CD14-positive monocyte (primary cell): ENCODE data around the gene GIT2. TPM values are rescaled to one million over a fixed set of nuclear protein-coding genes. Genes with fewer than 3 reads are reported as not detected.
"Not testable (repeated sequence)": the region's sequence is repeated elsewhere in the genome, so short reads cannot be mapped to it uniquely, and the experiment has no call there.

ENCODE experiments used
- DNase-seq, 3 donors: peaks; one replicate each; pipeline ENCODE4 v3.0.0-alpha.2; 2011 to 2022
- H2AFZ ChIP-seq: 2 replicates; pipeline ENCODE4 v1.6.0; 2012; ENCODE audit warnings: mild to moderate bottlenecking, low read depth, low read length, inconsistent platforms; ENCODE audit not compliant: insufficient read depth, poor library complexity, severe bottlenecking
- H3K27ac ChIP-seq, 2 donors: 1 replicate in 1 of 2; 2 replicates in 1 of 2; pipeline ENCODE4 v1.5.1; 2012 to 2013; ENCODE audit warnings: low read length in 2 of 2, control low read depth in 1 of 2, inconsistent platforms in 1 of 2, low read depth in 1 of 2, mild to moderate bottlenecking in 1 of 2
- H3K27me3 ChIP-seq, 2 donors: one replicate each; pipeline versions ENCODE4 v1.6.0 to v1.6.1; 2011 to 2013; ENCODE audit warnings: low read length in 2 of 2; ENCODE audit not compliant: control insufficient read depth in 2 of 2, insufficient read depth in 2 of 2
- H3K36me3 ChIP-seq, 2 donors: replicated peaks in 1 of 2; 1 replicate in 1 of 2; 2 replicates in 1 of 2; pipeline versions ENCODE4 v1.5.1 to v1.6.1; 2012 to 2013; ENCODE audit warnings: low read length in 2 of 2, control low read depth in 1 of 2, inconsistent platforms in 1 of 2, mild to moderate bottlenecking in 1 of 2; ENCODE audit not compliant: insufficient read depth in 2 of 2, control insufficient read depth in 1 of 2
- H3K4me1 ChIP-seq, 2 donors: 1 replicate in 1 of 2; 2 replicates in 1 of 2; pipeline versions ENCODE4 v1.5.1 to v1.6.1; 2012 to 2013; ENCODE audit warnings: low read length in 2 of 2, control low read depth in 1 of 2, inconsistent platforms in 1 of 2, mild to moderate bottlenecking in 1 of 2, moderate library complexity in 1 of 2; ENCODE audit not compliant: insufficient read depth in 2 of 2, control insufficient read depth in 1 of 2
- H3K4me2 ChIP-seq: replicated peaks from 2 replicates; pipeline ENCODE3; 2012; ENCODE audit warnings: low read length, moderate library complexity, mild to moderate bottlenecking; ENCODE audit not compliant: poor library complexity, severe bottlenecking; ENCODE audit errors: extremely low read depth
- H3K4me3 ChIP-seq, 3 experiments: fragments of 200-600 bp in 1 of 3; sonication (generic) in 1 of 3; replicated peaks in 1 of 3; 1 replicate in 2 of 3; 2 replicates in 1 of 3; pipeline ENCODE4 v1.5.1; 2011 to 2013; ENCODE audit warnings: low read length in 3 of 3, mild to moderate bottlenecking in 3 of 3, control low read depth in 2 of 3, low read depth in 2 of 3, inconsistent platforms in 1 of 3, moderate library complexity in 1 of 3
- H3K79me2 ChIP-seq: 2 replicates; pipeline ENCODE4 v1.6.0; 2012; ENCODE audit warnings: mild to moderate bottlenecking, control low read depth, inconsistent platforms, low read length, moderate library complexity; ENCODE audit not compliant: insufficient read depth
- H3K9ac ChIP-seq: 2 replicates; pipeline ENCODE4 v1.6.0; 2017; ENCODE audit warnings: low read length, mild to moderate bottlenecking; ENCODE audit not compliant: insufficient read depth, poor library complexity, severe bottlenecking
- H3K9me3 ChIP-seq, 2 donors: replicated peaks in 1 of 2; 1 replicate in 1 of 2; 2 replicates in 1 of 2; pipeline versions ENCODE4 v1.5.1 to v1.6.1; 2012 to 2013; ENCODE audit warnings: low read length in 2 of 2, control low read depth in 1 of 2; ENCODE audit not compliant: control insufficient read depth in 1 of 2, insufficient read depth in 1 of 2
- H4K20me1 ChIP-seq: 2 replicates; pipeline ENCODE4 v1.6.0; 2012; ENCODE audit warnings: mild to moderate bottlenecking, low read length, control low read depth, moderate library complexity; ENCODE audit not compliant: insufficient read depth
- H3K27ac Mint-ChIP-seq, 7 donors: one replicate each; pipeline ENCODE4 v1.8.0; 2020; ENCODE audit warnings: mild to moderate bottlenecking in 7 of 7, mixed read lengths in 7 of 7, moderate library complexity in 6 of 7, inconsistent platforms in 2 of 7
- H3K27me3 Mint-ChIP-seq, 3 donors: one replicate each; pipeline ENCODE4 v1.8.0; 2021 to 2022; ENCODE audit warnings: low read depth in 3 of 3, mild to moderate bottlenecking in 3 of 3, mixed read lengths in 3 of 3, moderate library complexity in 3 of 3, inconsistent platforms in 1 of 3
- H3K36me3 Mint-ChIP-seq, 2 donors: one replicate each; pipeline ENCODE4 v1.8.0; 2020; ENCODE audit warnings: mixed read lengths in 2 of 2, inconsistent platforms in 1 of 2, mild to moderate bottlenecking in 1 of 2
- H3K4me1 Mint-ChIP-seq: one replicate; pipeline ENCODE4 v1.8.0; 2020; ENCODE audit warnings: mild to moderate bottlenecking, mixed read lengths
- H3K4me3 Mint-ChIP-seq, 2 donors: one replicate each; pipeline ENCODE4 v1.8.0; 2020; ENCODE audit warnings: mild to moderate bottlenecking in 2 of 2, mixed read lengths in 2 of 2, moderate library complexity in 1 of 2
- H3K9me3 Mint-ChIP-seq, 7 donors: one replicate each; pipeline ENCODE4 v1.8.0; 2020 to 2022; ENCODE audit warnings: mixed read lengths in 7 of 7, mild to moderate bottlenecking in 6 of 7, moderate library complexity in 6 of 7, inconsistent platforms in 2 of 7
- CTCF ChIP-seq: fragments of 200-600 bp; IDR thresholded peaks from one replicate; pipeline ENCODE4 v1.8.0; 2022; ENCODE audit warnings: antibody characterized with exemption, mild to moderate bottlenecking
- WGBS: methylation state at CpG from one replicate; pipeline ENCODE4 v1.1.5; 2013; ENCODE audit warnings: missing lambda C conversion rate; ENCODE audit not compliant: insufficient coverage; 5-methylcytosine and 5-hydroxymethylcytosine counted together
- intact Hi-C, 2 donors: fragments of 100-400 bp; cut with micrococcal nuclease; formaldehyde crosslinking; loops; one replicate each; pipeline versions ENCODE4 v1.15.0 to v1.15.1; 2023
- polyA plus RNA-seq, 3 donors: library from polyadenylated mRNA; depleted of rRNA in 1 of 3; unstranded in 2 of 3; stranded (reverse) in 1 of 3; fragments of 300-500 nt in 2 of 3; fragments of >200 nt in 1 of 3; fragmentation: Illumina TruSeq in 2 of 3; gene quantifications; 1 replicate in 2 of 3; 2 replicates in 1 of 3; pipeline ENCODE4 v1.2.3, GENCODE V29; 2012 to 2021

The GIT2 gene
- polyA plus RNA-seq, 3 donors = 75.8 to 139 (median 98.8) TPM

- Histone ChIP-seq H4K20me1 (peaks cover 16% of the 10 kb centered on the region), H3K4me3 (peak overlapping the region in 1 of 3 experiments; percentile 21), H3K27me3 (no peaks in the 10 kb centered on the region), H3K27ac (peak overlapping the region; percentile 55 to 76), H3K36me3 (peaks cover 26 to 28% of the 10 kb centered on the region in 2 donors), H3K4me1 (peaks cover 39 to 49% of the 10 kb centered on the region in 2 donors), H3K9ac (no peak overlapping the region), H3K79me2 (peaks cover 70% of the 10 kb centered on the region), H3K4me2 (peak overlapping the region; percentile 45), H2AFZ (no peak overlapping the region), H3K9me3 (peaks cover 2 to 5% of the 10 kb centered on the region in 2 donors)
- Mint-ChIP-seq H3K27me3 (peaks cover 0 to 2% (median 1%) of the 10 kb centered on the region in 3 donors), H3K4me1 (peaks cover 51% of the 10 kb centered on the region), H3K27ac (peak overlapping the region; percentile 89 to 94 (median 90)), H3K36me3 (peaks cover 35 to 60% of the 10 kb centered on the region in 2 donors), H3K9me3 (peaks cover 0 to 16% (median 10%) of the 10 kb centered on the region in 7 donors), H3K4me3 (peak overlapping the region; percentile 6 to 35)
- intact Hi-C loops = no loop called here
- TF ChIP-seq CTCF = no peak
- DNase-seq = peak; percentile 33 to 57 (median 35)
- 50% methylated on average over 2 of the region's 6 CpGs for WGBS
These were observed 16.0 kb upstream of the GIT2 start for GRCh38 chr12:110012137-110012536.

- Mint-ChIP-seq H3K27me3 (peaks cover 0 to 3% (median 2%) of the 10 kb centered on the region in 3 donors), H3K4me1 (peaks cover 51% of the 10 kb centered on the region), H3K4me3 (peak overlapping the region; percentile 34 to 48), H3K9me3 (peaks cover 4 to 26% (median 21%) of the 10 kb centered on the region in 7 donors), H3K27ac (peak overlapping the region; percentile 89 to 94 (median 90)), H3K36me3 (peaks cover 32 to 58% of the 10 kb centered on the region in 2 donors)
- peak in 2 of 3 donors; percentile 21 to 52 for DNase-seq
- no peak overlapping the region for H3K9ac ChIP-seq
- peaks cover 13 to 14% of the 10 kb centered on the region in 2 donors for H3K9me3 ChIP-seq
- 98% methylated on average over 11 of the region's 13 CpGs for WGBS
- peaks cover 17 to 23% of the 10 kb centered on the region in 2 donors for H3K36me3 ChIP-seq
- peak overlapping the region in 1 of 3 experiments; percentile 21 for H3K4me3 ChIP-seq
- peaks cover 77% of the 10 kb centered on the region for H3K79me2 ChIP-seq
- no peak overlapping the region for H2AFZ ChIP-seq
- TF ChIP-seq CTCF = no peak
- peaks cover 16% of the 10 kb centered on the region for H4K20me1 ChIP-seq
- H3K4me2 ChIP-seq = peak overlapping the region; percentile 45
- no peaks in the 10 kb centered on the region for H3K27me3 ChIP-seq
- peak overlapping the region; percentile 48 to 76 for H3K27ac ChIP-seq
- intact Hi-C loops = no loop called here
- peaks cover 39 to 49% of the 10 kb centered on the region in 2 donors for H3K4me1 ChIP-seq
These were observed 14.9 kb upstream of the GIT2 start for GRCh38 chr12:110010853-110011723.

- H3K9me3 Mint-ChIP-seq = peaks cover 10 to 38% (median 33%) of the 10 kb centered on the region in 7 donors
- H3K9ac ChIP-seq, H2AFZ ChIP-seq, H3K27me3 Mint-ChIP-seq, H3K4me2 ChIP-seq, H3K4me3 Mint-ChIP-seq, H3K27me3 ChIP-seq, H3K4me3 ChIP-seq, intact Hi-C loops, DNase-seq: not testable (repeated sequence)
- H3K27ac Mint-ChIP-seq = peak overlapping the region; percentile 81 to 96 (median 94)
- no CpG with 5 or more reads among the region's 15 CpGs for WGBS
- H3K36me3 Mint-ChIP-seq = peaks cover 38 to 70% of the 10 kb centered on the region in 2 donors
- peaks cover 24 to 25% of the 10 kb centered on the region in 2 donors for H3K9me3 ChIP-seq
- peaks cover 40% of the 10 kb centered on the region for H3K4me1 Mint-ChIP-seq
- H3K79me2 ChIP-seq = peaks cover 89% of the 10 kb centered on the region
- H3K4me1 ChIP-seq = peaks cover 25 to 28% of the 10 kb centered on the region in 2 donors
- peaks cover 32% of the 10 kb centered on the region for H4K20me1 ChIP-seq
- H3K36me3 ChIP-seq = peaks cover 15 to 40% of the 10 kb centered on the region in 2 donors
- peak overlapping the region; percentile 48 to 52 for H3K27ac ChIP-seq
These were observed 12.7 kb upstream of the GIT2 start for GRCh38 chr12:110008681-110009398.
